GM23248 (cell line): ENCODE results near the gene FAM131C.

Experiments used
- EZH2 ChIP-seq: fragments of 200-600 bp; sonication (generic); IDR thresholded peaks from 2 replicates; pipeline ENCODE4 v1.6.1; 2018; ENCODE audit warnings: antibody characterized with exemption, mild to moderate bottlenecking; ENCODE audit not compliant: insufficient read depth, poor library complexity, severe bottlenecking
- EZH2phosphoT487 ChIP-seq: fragments of 200-600 bp; sonication (generic); IDR thresholded peaks from 2 replicates; pipeline ENCODE4 v1.6.1; 2018; ENCODE audit warnings: antibody characterized with exemption, moderate library complexity, mild to moderate bottlenecking, low read depth; ENCODE audit not compliant: insufficient read depth

- no peak for TF ChIP-seq EZH2phosphoT487
- TF ChIP-seq EZH2: no peak
These were observed 29.5 kb downstream of the FAM131C start for GRCh38 chr1:16043950-16044349.
